Measurements from ENCODE around the gene BNIP5. TPM values are rescaled to one million over a fixed set of nuclear protein-coding genes. Genes with fewer than 3 reads are reported as not detected.

Gene BNIP5
- total RNA-seq, 2 donors from 2014 or later = 0.33 to 0.52 TPM

GRCh38 chr6:36312854-36313648 is 23.6 kb downstream of the BNIP5 start:
- intact Hi-C loops (cut with DNase I) = no loop called here
- ATAC-seq (no peak), DNase-seq (peak in 1 of 4 donors; percentile 23)
- Histone ChIP-seq H3K36me3 (replicated peaks in 1 of 2; ENCODE audit: insufficient read depth in 1 of 2, low read depth in 2 of 2) (no peaks in the 10 kb centered on the region), H3K4me1 (peaks cover 10% of the 10 kb centered on the region), H3K27me3 (no peaks in the 10 kb centered on the region), H3K4me3 (no peak overlapping the region), H3K9me3 (no peaks in the 10 kb centered on the region), H3K27ac (no peak overlapping the region)
- WGBS, 2 donors = 62 to 80% methylated on average over 6 to 8 of the region's 8 CpGs
- TF ChIP-seq CTCF (IDR thresholded peaks at IDR 0.05) (no peak), POLR2A (IDR thresholded peaks at IDR 0.05) (no peak)

- H3K27me3 ChIP-seq = no peaks in the 10 kb centered on the region
- peaks cover 3% of the 10 kb centered on the region for H3K4me1 ChIP-seq
- no peak for ATAC-seq
- 87 to 93% methylated on average over 2 of the region's 2 CpGs for WGBS, 2 donors
- no peak overlapping the region for H3K27ac ChIP-seq
- intact Hi-C loops (cut with DNase I) = no loop called here
- no peaks in the 10 kb centered on the region for H3K9me3 ChIP-seq
- TF ChIP-seq POLR2A (IDR thresholded peaks at IDR 0.05) (no peak), CTCF (IDR thresholded peaks at IDR 0.05) (no peak)
- H3K36me3 ChIP-seq (replicated peaks in 1 of 2; ENCODE audit: insufficient read depth in 1 of 2, low read depth in 2 of 2) = no peaks in the 10 kb centered on the region
- H3K4me3 ChIP-seq = no peak overlapping the region
- no peak for DNase-seq
Measured at GRCh38 chr6:36309900-36310299, 26.8 kb downstream of the BNIP5 start.

- H3K27me3 ChIP-seq = no peaks in the 10 kb centered on the region
- DNase-seq (no peak), ATAC-seq (no peak)
- no peak for TF ChIP-seq POLR2A (IDR thresholded peaks at IDR 0.05)
- no peak for TF ChIP-seq CTCF (IDR thresholded peaks at IDR 0.05)
- 33% methylated on average over 3 to 7 of the region's 7 CpGs for WGBS, 2 donors
- peaks cover 3% of the 10 kb centered on the region for H3K4me1 ChIP-seq
- no peak overlapping the region for H3K4me3 ChIP-seq
- H3K36me3 ChIP-seq (replicated peaks in 1 of 2; ENCODE audit: insufficient read depth in 1 of 2, low read depth in 2 of 2) = no peaks in the 10 kb centered on the region
- no peaks in the 10 kb centered on the region for H3K9me3 ChIP-seq
- intact Hi-C loops (cut with DNase I) = no loop called here
- H3K27ac ChIP-seq = no peak overlapping the region
Measured at GRCh38 chr6:36309203-36309602, 27.5 kb downstream of the BNIP5 start.

GRCh38 chr6:36308514-36308913 is 28.2 kb downstream of the BNIP5 start:
- H3K9me3 ChIP-seq = no peaks in the 10 kb centered on the region
- intact Hi-C loops (cut with DNase I) = no loop called here
- peaks cover 3% of the 10 kb centered on the region for H3K4me1 ChIP-seq
- 91% methylated on average over 5 of the region's 5 CpGs for WGBS, 2 donors
- no peak for TF ChIP-seq POLR2A (IDR thresholded peaks at IDR 0.05)
- TF ChIP-seq CTCF (IDR thresholded peaks at IDR 0.05) = no peak
- no peak overlapping the region for H3K27ac ChIP-seq
- no peaks in the 10 kb centered on the region for H3K27me3 ChIP-seq
- H3K36me3 ChIP-seq (replicated peaks in 1 of 2; ENCODE audit: insufficient read depth in 1 of 2, low read depth in 2 of 2) = no peaks in the 10 kb centered on the region
- DNase-seq (no peak), ATAC-seq (no peak)
- no peak overlapping the region for H3K4me3 ChIP-seq

- Histone ChIP-seq H3K4me1 (peaks cover 3% of the 10 kb centered on the region), H3K27me3 (peaks cover 0 to 6% of the 10 kb centered on the region in 2 donors), H3K27ac (no peak overlapping the region), H3K4me3 (no peak overlapping the region), H3K9me3 (no peaks in the 10 kb centered on the region), H3K36me3 (replicated peaks in 1 of 2; ENCODE audit: insufficient read depth in 1 of 2, low read depth in 2 of 2) (no peaks in the 10 kb centered on the region)
- ATAC-seq = no peak
- intact Hi-C loops (cut with DNase I) = no loop called here
- TF ChIP-seq CTCF (IDR thresholded peaks at IDR 0.05) = no peak
- TF ChIP-seq POLR2A (IDR thresholded peaks at IDR 0.05) = no peak
- WGBS, 2 donors = 67 to 82% methylated on average over 7 of the region's 7 CpGs
- DNase-seq = no peak
Measured at GRCh38 chr6:36306375-36306774, 30.3 kb downstream of the BNIP5 start.
